Measurements from ENCODE around the gene C1QTNF5.

Gene C1QTNF5

GRCh38 chr11:119316016-119316728, 24.5 kb downstream of the C1QTNF5 start:
- DNase-seq: no peak

DNA sequence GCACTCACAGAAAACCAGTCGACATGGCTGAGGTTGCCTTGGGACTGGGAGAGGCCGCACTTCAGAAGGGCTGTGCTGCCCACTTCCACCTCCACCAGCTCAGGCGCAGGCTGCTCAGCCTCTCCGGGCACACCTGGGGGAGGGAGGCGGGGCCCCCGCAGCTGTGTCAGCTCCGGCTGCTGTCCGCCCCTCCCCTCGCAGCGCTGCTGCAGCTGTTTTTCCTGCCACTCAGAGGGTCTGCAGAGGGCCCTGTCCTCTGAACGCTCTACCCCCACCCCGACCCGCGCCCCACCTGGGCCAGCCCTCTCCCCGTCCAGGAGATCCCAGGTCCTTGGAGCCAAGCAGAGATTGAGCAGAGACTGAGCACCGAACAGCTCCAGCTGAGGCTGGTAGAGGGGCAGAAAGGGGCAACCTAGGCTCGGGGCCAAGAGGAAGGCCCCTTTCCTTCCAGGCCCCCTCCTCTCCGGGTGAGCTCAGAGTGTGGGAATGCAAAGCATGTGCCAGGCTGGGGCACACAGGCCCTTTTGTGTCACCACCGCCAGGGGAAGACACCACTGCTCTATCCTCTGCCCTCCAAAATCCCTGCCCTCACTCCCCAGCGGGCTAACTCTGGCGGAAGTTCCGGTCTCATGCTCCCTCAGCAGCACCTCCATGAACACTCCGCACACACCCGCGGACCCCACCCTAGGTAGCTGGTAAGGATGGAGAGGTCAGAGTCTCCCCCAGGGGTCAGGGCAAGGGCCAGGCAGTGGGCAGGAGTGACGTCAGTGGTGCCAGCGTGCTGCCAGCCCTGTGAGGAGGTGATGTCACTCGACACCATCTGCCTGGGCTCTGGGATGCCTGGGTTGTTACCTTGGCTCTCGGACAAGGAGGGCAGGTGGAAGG, 25.3 kb downstream of the C1QTNF5 start:
- no peak for DNase-seq

GRCh38 chr11:119314726-119315125, 26.0 kb downstream of the C1QTNF5 start:
- no peak for DNase-seq

- DNase-seq: no peak
Observed at GRCh38 chr11:119310682-119311052, 30.0 kb downstream of the C1QTNF5 start.

DNA sequence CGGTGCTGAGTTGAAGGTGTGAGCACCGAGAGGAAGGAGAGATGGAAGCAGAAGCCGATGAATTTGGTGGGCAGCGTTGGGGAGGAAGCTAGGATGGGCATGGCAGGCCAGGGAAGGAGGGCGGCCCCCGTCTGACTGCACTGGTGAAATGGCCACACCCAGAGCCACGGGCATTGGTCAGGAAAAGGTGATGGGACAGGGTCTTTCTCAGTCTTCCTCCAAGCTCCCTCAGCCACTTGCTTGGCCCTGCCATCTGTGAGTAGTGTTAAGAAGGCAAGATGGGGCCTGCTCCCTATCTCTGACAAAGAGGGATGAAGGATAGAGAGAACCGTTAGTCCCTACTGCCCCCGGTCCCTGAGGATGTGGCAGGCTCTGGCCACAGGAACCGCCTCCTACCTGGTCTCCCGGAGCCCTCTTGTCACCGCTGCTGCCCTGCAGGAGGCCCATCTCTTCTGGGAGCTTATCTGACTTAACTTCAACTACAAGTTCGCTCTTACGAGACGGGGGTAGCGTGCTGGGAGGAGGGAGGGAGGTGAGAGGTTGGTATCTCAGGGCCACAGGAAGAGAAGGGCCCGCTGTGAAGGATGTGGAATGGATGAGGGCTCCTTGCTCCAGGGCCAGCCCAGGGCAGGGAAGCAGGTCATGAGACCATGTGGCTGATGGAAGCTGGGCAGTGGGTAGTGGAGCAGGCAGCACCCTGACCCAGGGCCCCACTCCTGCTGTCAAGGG, 30.6 kb downstream of the C1QTNF5 start:
- DNase-seq: no peak

- no peak for DNase-seq
Observed at GRCh38 chr11:119309411-119309810, 31.3 kb downstream of the C1QTNF5 start.

DNA sequence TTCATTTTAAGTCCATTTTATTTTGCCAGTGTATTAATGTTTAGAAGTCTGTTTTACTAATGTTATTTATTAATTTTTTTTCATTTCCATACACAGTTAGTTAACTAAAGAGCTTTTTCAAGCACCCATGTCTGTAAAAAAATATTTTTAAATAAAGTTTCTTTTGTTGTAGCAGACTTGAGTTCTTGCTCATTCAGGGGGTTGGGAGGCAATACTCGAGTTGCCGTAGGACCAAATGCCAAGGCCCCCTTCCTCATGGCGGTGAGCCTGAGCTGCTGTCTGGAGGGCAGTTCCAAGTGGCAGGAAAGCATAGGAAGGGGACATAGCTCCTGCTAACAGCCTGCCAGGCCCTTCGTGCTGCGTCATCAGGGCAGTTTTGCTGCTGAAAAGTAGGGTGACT, 32.7 kb downstream of the C1QTNF5 start:
- DNase-seq: no peak

DNA sequence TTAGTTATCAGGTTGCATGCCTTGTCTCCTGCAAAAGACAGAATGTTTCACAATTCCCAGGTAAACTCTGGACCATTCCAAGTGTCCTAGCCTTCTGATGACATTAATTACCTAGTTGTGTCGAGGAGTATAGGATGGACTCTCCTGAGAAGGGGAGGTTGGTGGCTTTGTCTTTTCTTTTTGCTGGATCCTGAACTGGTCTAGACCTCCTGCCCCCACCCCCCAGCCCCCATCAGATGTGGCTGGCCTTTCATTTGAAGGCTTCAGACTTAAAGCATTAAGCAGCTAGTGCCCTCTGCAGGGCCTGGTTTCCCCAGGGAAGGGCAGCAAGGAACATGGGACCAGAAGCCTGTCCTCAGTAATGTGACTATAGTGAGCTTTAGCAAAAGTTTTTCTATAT, 33.5 kb downstream of the C1QTNF5 start:
- DNase-seq: no peak

DNA sequence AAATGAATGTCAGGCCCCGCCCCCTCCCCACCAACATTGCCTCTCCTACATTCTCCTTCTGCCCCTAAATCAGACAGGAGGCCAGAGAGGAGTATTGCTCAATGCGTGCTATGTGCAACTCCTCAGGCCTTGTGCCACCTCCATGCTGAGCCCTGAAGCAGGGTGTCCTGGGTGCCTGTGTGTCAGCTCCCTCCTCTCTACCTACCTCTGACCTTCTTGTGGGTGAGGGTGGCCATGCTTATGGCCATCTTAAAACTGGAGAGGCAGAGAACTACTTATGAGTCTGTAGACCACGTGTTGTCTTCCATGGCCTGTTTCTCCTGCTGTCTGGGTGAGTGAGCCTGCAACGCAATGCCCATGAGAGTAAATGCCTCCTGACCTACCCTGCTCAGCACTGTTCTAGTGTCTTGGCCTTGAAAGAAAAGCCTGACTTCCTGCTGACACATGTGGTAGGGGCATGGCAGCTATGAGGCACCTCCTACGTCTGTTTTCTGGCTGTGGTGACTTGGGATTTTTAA, 34.3 kb downstream of the C1QTNF5 start:
- no peak for DNase-seq

- no peak for DNase-seq
Observed at GRCh38 chr11:119305556-119306372, 34.9 kb downstream of the C1QTNF5 start.

- no peak for DNase-seq
Observed at GRCh38 chr11:119303227-119303718, 37.4 kb downstream of the C1QTNF5 start.

DNA sequence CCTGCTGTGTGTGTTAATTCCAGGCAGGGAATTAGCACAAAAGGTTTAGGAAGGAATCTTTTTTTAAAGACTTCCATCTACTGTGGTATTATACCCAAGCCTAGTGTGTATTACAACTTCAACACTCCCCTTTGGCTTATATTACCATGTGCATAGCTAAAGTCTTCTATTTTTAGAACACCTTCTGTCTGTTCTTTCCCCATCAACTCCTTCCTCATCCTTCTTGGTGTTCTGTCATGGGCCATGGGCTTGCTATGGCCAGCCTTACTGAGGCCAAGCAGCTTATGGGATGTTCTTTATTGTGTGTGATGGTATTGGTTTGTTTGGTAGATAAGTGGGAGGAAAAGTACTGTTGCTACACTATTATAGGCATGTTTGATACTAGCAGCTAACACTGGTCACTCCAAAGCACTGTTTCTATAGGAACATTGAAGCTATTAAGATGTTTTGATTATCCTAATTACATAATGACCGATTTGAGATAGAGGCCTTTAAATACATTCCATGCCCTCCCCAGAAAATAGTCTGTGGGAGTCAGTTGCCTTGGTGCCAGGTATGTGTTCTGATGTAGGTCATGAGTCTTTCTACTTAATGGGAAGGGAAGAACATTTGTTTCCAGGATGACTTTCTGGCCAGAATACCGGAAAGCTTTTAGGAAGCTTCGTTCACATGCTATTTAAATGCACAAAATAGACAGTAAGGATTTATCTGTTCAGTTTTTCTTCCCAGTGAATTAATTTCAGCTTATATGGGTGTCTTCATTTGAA, 40.3 kb downstream of the C1QTNF5 start:
- no peak for DNase-seq

DNA sequence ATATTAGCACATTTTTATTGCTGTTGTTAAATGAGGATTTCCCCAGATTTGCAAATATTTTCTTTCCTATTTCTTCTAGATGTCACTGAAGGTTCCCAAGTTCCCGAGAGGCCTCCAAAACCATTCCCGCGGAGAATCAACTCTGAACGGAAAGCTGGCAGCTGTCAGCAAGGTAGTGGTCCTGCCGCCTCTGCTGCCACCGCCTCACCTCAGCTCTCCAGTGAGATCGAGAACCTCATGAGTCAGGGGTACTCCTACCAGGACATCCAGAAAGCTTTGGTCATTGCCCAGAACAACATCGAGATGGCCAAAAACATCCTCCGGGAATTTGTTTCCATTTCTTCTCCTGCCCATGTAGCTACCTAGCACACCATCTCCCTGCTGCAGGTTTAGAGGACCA, 41.3 kb downstream of the C1QTNF5 start:
- no peak for DNase-seq

DNA sequence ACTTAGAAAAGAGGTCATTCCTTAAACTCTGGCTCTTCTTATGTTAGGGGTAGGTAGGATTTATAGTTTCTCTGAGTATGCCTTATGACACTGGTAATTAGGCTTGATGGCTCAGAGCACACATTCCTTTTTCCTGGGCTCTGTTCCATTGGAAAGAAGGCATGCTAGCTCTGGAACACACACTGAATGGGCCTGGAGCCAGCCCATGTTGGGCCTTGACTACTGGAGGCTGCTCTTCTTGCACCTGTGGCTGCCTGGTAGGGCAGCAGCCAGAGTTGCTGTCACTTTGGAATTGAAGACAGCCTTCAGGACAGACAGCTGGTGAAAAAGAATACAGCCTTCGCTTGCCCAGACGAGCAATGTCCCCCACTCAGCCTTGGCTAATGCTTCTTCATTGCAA, 42.0 kb downstream of the C1QTNF5 start:
- no peak for DNase-seq

DNA sequence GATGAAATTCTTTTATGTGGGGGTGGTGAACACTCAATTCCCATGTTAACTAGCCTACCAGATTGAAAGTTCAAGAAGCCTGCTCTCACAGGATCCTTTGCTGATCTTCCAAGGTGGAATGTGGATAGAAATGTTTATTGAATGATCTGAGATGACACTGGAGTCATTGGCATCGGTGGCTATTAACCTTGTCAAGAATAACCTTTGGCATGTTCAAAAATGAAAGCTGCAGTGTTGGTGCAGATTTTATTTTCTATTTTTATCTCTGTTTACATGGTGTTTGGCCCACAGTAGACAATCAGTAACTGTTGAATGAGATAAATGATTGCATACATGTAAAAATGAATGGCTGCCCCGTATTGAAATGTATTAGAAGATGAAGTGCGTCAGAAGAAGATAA, 42.7 kb downstream of the C1QTNF5 start:
- DNase-seq: no peak

GRCh38 chr11:119295178-119295577, 45.5 kb downstream of the C1QTNF5 start:
- DNase-seq: no peak

DNA sequence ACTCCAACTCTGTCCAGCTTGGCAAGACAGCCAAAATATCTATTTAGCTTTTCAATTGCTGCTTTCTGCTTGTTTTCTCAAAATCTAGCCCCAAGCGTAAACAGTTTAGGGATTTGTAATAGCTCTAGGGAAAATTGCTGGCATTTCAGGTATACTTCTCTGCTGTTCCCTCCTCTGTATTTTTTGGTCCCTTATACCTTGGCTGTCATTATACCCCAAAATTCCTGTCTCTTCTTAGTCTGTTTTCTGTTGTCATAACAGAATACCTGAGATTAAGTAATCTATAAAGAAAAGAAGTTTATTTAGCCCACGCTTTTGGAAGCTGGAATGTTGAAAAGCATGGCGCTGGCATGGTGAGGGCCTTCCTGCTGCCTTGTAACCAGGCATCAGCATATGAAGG, 47.2 kb downstream of the C1QTNF5 start:
- DNase-seq: no peak

DNA sequence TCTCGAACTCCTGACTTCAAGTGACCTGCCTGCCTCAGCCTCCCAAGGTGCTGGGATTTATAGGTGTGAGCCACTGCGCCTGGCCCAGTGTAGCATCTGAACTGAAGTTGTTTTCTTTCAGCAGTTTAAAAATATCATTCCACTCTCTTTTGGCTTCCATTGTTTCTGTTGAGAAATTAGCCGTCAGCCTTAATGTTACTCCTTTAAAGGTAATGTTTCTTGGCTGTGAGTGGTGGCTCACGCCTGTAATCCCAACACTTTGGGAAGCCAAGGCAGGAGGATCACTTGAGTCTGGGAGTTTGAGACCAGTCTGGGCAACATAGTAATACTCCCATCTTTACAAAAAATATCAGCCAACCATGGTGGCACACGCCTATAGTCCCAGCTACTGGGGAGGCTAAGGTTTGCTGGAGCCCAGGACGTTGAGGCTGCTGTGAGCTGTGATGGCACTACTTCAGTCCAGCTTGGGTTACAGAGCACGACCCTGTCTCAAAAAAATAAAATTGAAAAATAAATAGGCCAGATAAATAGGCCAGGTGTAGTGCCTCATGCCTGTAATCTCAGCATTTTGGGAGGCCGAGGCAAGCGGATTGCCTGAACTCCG, 49.7 kb downstream of the C1QTNF5 start:
- no peak for DNase-seq
